Measurements from ENCODE around the gene ATF7. TPM values are rescaled to one million over a fixed set of nuclear protein-coding genes. Genes with fewer than 3 reads are reported as not detected.

The ATF7 gene
- total and polyA plus RNA-seq, 8 donors: 48.7 to 72.5 (median 63.4) TPM

DNA sequence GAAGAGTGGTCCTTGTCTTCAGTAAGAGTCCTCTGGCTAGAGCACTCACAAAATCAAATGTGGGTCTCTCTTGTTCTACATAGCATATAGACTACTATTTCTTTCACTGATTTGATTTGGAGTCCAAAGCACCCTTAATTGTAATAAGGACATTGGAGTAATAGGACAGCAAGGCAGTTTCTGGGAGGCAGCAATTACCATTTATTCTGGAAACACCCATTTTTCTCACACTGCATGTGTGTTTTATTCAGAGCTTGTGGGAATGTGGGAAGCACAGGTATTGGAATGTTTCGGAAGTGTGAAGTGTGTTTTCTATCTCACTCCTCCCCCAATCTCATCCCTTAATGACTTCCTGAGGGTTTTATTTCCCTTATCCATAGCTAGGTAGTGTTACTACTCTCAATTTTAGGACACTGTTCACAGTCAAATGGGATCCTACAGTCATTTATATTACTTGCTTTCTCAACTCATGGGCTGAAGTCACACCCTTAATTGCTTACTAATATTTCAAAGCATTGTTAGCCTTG lies 154.1 kb downstream of the ATF7 start:
- Histone ChIP-seq H3K9me3 (no peaks in the 10 kb centered on the region), H3K4me1 (peaks cover 13 to 28% of the 10 kb centered on the region in 2 donors), H3K36me3 (peaks cover 0 to 100% of the 10 kb centered on the region in 2 donors), H3K27me3 (no peaks in the 10 kb centered on the region), H3K4me3 (no peak overlapping the region), H3K27ac (peak overlapping the region in 1 of 2 donors; percentile 0)
- intact Hi-C loops (cut with DNase I): no loop called here
- TF ChIP-seq, protein P1, sequence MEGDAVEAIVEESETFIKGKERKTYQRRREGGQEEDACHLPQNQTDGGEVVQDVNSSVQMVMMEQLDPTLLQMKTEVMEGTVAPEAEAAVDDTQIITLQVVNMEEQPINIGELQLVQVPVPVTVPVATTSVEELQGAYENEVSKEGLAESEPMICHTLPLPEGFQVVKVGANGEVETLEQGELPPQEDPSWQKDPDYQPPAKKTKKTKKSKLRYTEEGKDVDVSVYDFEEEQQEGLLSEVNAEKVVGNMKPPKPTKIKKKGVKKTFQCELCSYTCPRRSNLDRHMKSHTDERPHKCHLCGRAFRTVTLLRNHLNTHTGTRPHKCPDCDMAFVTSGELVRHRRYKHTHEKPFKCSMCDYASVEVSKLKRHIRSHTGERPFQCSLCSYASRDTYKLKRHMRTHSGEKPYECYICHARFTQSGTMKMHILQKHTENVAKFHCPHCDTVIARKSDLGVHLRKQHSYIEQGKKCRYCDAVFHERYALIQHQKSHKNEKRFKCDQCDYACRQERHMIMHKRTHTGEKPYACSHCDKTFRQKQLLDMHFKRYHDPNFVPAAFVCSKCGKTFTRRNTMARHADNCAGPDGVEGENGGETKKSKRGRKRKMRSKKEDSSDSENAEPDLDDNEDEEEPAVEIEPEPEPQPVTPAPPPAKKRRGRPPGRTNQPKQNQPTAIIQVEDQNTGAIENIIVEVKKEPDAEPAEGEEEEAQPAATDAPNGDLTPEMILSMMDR (IDR thresholded peaks at IDR 0.05): no peak
- DNase-seq (no peak), ATAC-seq (no peak)

DNA sequence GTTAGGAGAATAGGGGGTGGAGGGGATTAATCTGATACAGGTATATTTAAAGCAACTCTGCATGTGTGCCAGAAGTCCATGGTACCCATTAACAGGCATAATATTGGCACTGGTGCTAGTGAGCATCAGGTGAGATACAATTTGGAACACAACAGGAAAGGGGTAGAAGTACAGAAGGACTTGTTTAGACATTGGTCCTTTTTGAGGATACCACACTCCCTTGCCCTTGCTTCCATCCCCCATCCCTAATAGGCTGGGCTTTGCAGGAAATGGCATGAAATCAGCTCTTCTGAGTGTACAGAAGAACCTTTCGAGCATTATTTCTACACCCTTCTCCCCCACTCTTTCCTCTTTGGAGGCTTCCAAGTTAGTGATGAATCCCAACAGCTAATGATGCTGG lies 157.9 kb downstream of the ATF7 start:
- H3K4me1 ChIP-seq: peaks cover 10 to 16% of the 10 kb centered on the region in 2 donors
- intact Hi-C loops (cut with DNase I): no loop called here
- DNase-seq: no peak
- H3K36me3 ChIP-seq: peaks cover 0 to 100% of the 10 kb centered on the region in 2 donors
- TF ChIP-seq, protein P1 (IDR thresholded peaks at IDR 0.05): no peak
- H3K27me3 ChIP-seq: no peaks in the 10 kb centered on the region
- H3K27ac ChIP-seq: no peak overlapping the region
- no peak for ATAC-seq
- H3K9me3 ChIP-seq: no peaks in the 10 kb centered on the region
- H3K4me3 ChIP-seq: no peak overlapping the region

DNA sequence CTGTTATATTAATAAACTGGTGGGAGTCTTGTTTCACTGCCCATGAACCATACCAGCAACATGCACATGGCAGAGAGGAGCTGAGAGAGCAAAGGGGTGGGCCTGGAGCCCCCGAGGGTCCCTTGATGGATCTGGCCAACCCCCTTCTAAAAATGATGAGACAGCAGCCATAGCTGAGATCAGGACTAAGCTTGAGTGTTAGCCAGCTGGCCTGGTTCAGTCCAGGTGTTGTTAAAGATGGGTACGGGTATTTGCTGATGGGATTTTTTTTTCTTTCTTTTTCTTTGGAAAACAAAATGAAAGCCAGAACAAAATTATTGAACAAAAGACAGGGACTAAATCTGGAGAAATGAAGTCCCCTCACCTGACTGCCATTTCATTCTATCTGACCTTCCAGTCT lies 158.3 kb downstream of the ATF7 start:
- Histone ChIP-seq H3K4me1 (peaks cover 8 to 20% of the 10 kb centered on the region in 2 donors), H3K27ac (no peak overlapping the region), H3K36me3 (peaks cover 0 to 100% of the 10 kb centered on the region in 2 donors), H3K4me3 (no peak overlapping the region), H3K9me3 (no peaks in the 10 kb centered on the region), H3K27me3 (no peaks in the 10 kb centered on the region)
- DNase-seq: no peak
- no peak for ATAC-seq
- TF ChIP-seq, protein P1 (IDR thresholded peaks at IDR 0.05): no peak
- intact Hi-C loops (cut with DNase I): no loop called here

DNA sequence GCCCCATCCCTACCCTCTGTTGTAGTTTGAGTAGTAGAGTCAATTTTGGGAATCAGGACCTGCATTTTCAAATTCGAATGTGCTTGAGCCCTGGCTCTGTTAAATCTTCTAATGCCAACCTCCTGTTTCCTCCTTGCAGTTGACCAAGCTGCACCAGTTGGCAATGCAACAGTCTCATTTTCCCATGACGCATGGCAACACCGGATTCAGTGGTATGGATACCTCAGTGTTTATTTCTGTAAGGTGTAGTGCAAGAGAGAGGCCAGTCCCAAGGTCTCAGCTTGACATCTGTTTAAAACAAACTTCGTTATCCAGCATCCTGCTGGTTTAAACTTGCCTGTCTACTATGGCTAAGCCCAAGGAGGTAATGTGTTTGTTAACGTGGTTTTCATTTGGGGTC lies 159.1 kb downstream of the ATF7 start:
- H3K36me3 ChIP-seq: peaks cover 4 to 100% of the 10 kb centered on the region in 2 donors
- peaks cover 2 to 17% of the 10 kb centered on the region in 2 donors for H3K4me1 ChIP-seq
- no peak for DNase-seq

DNA sequence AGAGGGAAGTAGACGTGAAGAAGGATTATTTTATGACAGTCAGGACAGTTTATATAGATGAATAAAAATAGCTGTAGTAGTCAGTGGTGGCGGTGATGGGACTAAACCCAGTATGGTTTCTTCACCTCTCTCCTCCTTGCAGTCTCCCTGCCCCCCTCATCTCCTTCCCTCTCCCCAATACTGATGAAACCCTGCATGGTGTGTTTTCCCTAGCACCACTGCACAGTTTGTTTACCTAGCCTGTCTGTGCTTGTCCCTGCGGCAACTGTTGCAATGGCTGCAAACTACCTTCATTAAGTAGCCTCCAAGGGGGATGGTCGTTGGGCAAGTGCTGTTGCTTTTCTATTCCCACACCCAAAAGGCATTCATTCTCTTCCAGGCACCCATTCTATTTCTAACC lies 159.5 kb downstream of the ATF7 start:
- intact Hi-C loops (cut with DNase I): no loop called here
- Histone ChIP-seq H3K27ac (no peak overlapping the region), H3K4me1 (peaks cover 0 to 15% of the 10 kb centered on the region in 2 donors), H3K4me3 (no peak overlapping the region), H3K9me3 (no peaks in the 10 kb centered on the region), H3K27me3 (no peaks in the 10 kb centered on the region), H3K36me3 (peaks cover 7 to 100% of the 10 kb centered on the region in 2 donors)
- no peak for DNase-seq
- TF ChIP-seq, protein P1 (IDR thresholded peaks at IDR 0.05): no peak
- ATAC-seq: no peak

More for the DNA sequence above, 159.1 kb downstream of the ATF7 start:
- Histone ChIP-seq H3K27me3 (no peaks in the 10 kb centered on the region), H3K9me3 (no peaks in the 10 kb centered on the region), H3K27ac (no peak overlapping the region), H3K4me3 (no peak overlapping the region)
- intact Hi-C loops (cut with DNase I): no loop called here
- no peak for ATAC-seq
- TF ChIP-seq, protein P1 (IDR thresholded peaks at IDR 0.05): no peak

All from left lung (tissue), 10 donors.